Osteoblast (primary cell): ENCODE measurements around the gene AP4M1. TPM values are rescaled to one million over a fixed set of nuclear protein-coding genes. Genes with fewer than 3 reads are reported as not detected.

Experiments
- DNase-seq: peaks from one replicate; pipeline ENCODE4 v3.0.0; 2011; ENCODE audit warnings: low spot score, mixed read lengths; ENCODE audit not compliant: insufficient read length; ENCODE audit errors: missing footprints
- H2AFZ ChIP-seq: 2 replicates; pipeline ENCODE4 v1.6.0; 2011; ENCODE audit warnings: mild to moderate bottlenecking, low read length
- H3K27ac ChIP-seq: 2 replicates; pipeline ENCODE4 v1.5.1; 2011; ENCODE audit warnings: mild to moderate bottlenecking, low read depth, low read length, moderate library complexity
- H3K27me3 ChIP-seq: 2 replicates; pipeline ENCODE4 v1.6.0; 2012; ENCODE audit warnings: mild to moderate bottlenecking, control low read depth, inconsistent platforms, low read length, moderate library complexity; ENCODE audit not compliant: insufficient read depth
- H3K36me3 ChIP-seq: 2 replicates; pipeline ENCODE4 v1.5.1; 2011; ENCODE audit warnings: mild to moderate bottlenecking, low read length, control low read depth, moderate library complexity; ENCODE audit not compliant: insufficient read depth
- H3K4me1 ChIP-seq: 2 replicates; pipeline ENCODE4 v1.5.1; 2011; ENCODE audit warnings: mild to moderate bottlenecking, low read length, control low read depth, moderate library complexity; ENCODE audit not compliant: insufficient read depth
- H3K4me2 ChIP-seq: 2 replicates; pipeline ENCODE4 v1.6.0; 2011; ENCODE audit warnings: mild to moderate bottlenecking, low read length; ENCODE audit not compliant: insufficient read depth
- H3K4me3 ChIP-seq: fragments of 200-600 bp; sonication (generic); 3 replicates; pipeline ENCODE4 v1.5.1; 2012; ENCODE audit warnings: mild to moderate bottlenecking, low read length, inconsistent platforms; ENCODE audit not compliant: insufficient read depth
- H3K79me2 ChIP-seq: 2 replicates; pipeline ENCODE4 v1.6.0; 2012; ENCODE audit warnings: mild to moderate bottlenecking, low read length, control low read depth, inconsistent platforms; ENCODE audit not compliant: insufficient read depth
- H3K9me3 ChIP-seq: 2 replicates; pipeline ENCODE4 v1.5.1; 2011; ENCODE audit warnings: low read depth, low read length, control low read depth
- H4K20me1 ChIP-seq: 2 replicates; pipeline ENCODE4 v1.6.0; 2012; ENCODE audit warnings: mild to moderate bottlenecking, low read length, control low read depth; ENCODE audit not compliant: insufficient read depth
- CTCF ChIP-seq: IDR thresholded peaks from 2 replicates; pipeline ENCODE4 v1.5.1; 2011; ENCODE audit warnings: mild to moderate bottlenecking, low read depth, low read length, moderate library complexity; ENCODE audit errors: extremely low read depth
- total RNA-seq: library from RNA; depleted of rRNA; stranded (reverse); fragments of >200 nt; gene quantifications from 2 replicates; pipeline ENCODE4 v1.2.3, GENCODE V29; 2012

Gene AP4M1
- total RNA-seq, 1 donor, result 19.5 TPM

- no peak overlapping the region for H3K4me2 ChIP-seq
- no peaks in the 10 kb centered on the region for H3K27me3 ChIP-seq
- no peak overlapping the region for H3K4me3 ChIP-seq
- H3K79me2 ChIP-seq, result peaks cover 65% of the 10 kb centered on the region
- peaks cover 46% of the 10 kb centered on the region for H3K36me3 ChIP-seq
- peak; percentile 17 for DNase-seq
- peaks cover 21% of the 10 kb centered on the region for H4K20me1 ChIP-seq
- no peak overlapping the region for H3K27ac ChIP-seq
- H3K4me1 ChIP-seq, result peaks cover 17% of the 10 kb centered on the region
- no peaks in the 10 kb centered on the region for H3K9me3 ChIP-seq
- TF ChIP-seq CTCF, result no peak
- no peak overlapping the region for H2AFZ ChIP-seq
These were observed 22.4 kb upstream of the AP4M1 start for GRCh38 chr7:100079024-100079560.

GRCh38 chr7:100080907-100081534 lies 20.4 kb upstream of the AP4M1 start:
- H3K4me1 ChIP-seq, result peaks cover 17% of the 10 kb centered on the region
- no peak for TF ChIP-seq CTCF
- H3K27me3 ChIP-seq, result no peaks in the 10 kb centered on the region
- H2AFZ ChIP-seq, result peak overlapping the region; percentile 73
- H3K79me2 ChIP-seq, result peaks cover 52% of the 10 kb centered on the region
- H3K27ac ChIP-seq, result peak overlapping the region; percentile 82
- no peak for DNase-seq
- peaks cover 27% of the 10 kb centered on the region for H3K36me3 ChIP-seq
- peak overlapping the region; percentile 84 for H3K4me3 ChIP-seq
- peak overlapping the region; percentile 100 for H3K4me2 ChIP-seq
- peaks cover 21% of the 10 kb centered on the region for H4K20me1 ChIP-seq
- no peaks in the 10 kb centered on the region for H3K9me3 ChIP-seq

GRCh38 chr7:100081535-100082102 lies 19.8 kb upstream of the AP4M1 start, which contains the start of gene ZNF3:
ZNF3 (minus strand) TSS chr7:100081723; CDS start chr7:100077357, 4,366 bp downstream.
- Histone ChIP-seq H3K36me3 (peaks cover 23% of the 10 kb centered on the region), H3K79me2 (peaks cover 48% of the 10 kb centered on the region), H4K20me1 (peaks cover 21% of the 10 kb centered on the region), H3K4me3 (peak within 1 kb of the TSS; percentile 84), H3K9me3 (no peaks in the 10 kb centered on the region), H2AFZ (peak within 1 kb of the TSS; percentile 73), H3K4me2 (peak within 1 kb of the TSS; percentile 100), H3K27ac (peak within 1 kb of the TSS; percentile 82), H3K4me1 (peaks cover 18% of the 10 kb centered on the region), H3K27me3 (no peaks in the 10 kb centered on the region)
- DNase-seq, result peak; percentile 98
- peak; percentile 74 for TF ChIP-seq CTCF

GRCh38 chr7:100082978-100083377 lies 18.5 kb upstream of the AP4M1 start:
- Histone ChIP-seq H3K4me1 (peaks cover 30% of the 10 kb centered on the region), H3K9me3 (no peaks in the 10 kb centered on the region), H3K4me2 (peak overlapping the region; percentile 71), H3K27me3 (no peaks in the 10 kb centered on the region), H3K79me2 (peaks cover 36% of the 10 kb centered on the region), H4K20me1 (peaks cover 19% of the 10 kb centered on the region), H3K27ac (no peak overlapping the region), H3K36me3 (peaks cover 15% of the 10 kb centered on the region), H2AFZ (no peak overlapping the region), H3K4me3 (no peak overlapping the region)
- TF ChIP-seq CTCF, result no peak
- DNase-seq, result no peak
